Right renal pelvis (tissue), 4 donors: Measurements from ENCODE around the gene ADPRM. TPM values are rescaled to one million over a fixed set of nuclear protein-coding genes. Genes with fewer than 3 reads are reported as not detected.
"Not testable (repeated sequence)": the region's sequence is repeated elsewhere in the genome, so short reads cannot be mapped to it uniquely, and the experiment has no call there.

Experiments
- DNase-seq, 4 donors: peaks; one replicate each; pipeline ENCODE4 v3.0.0-alpha.2; 2013; ENCODE audit warnings: low read depth in 4 of 4, low spot score in 3 of 4, missing footprints in 1 of 4
- polyA plus RNA-seq, 4 donors: library from polyadenylated mRNA; unstranded; fragments of 120-200 nt; gene quantifications; one replicate each; pipeline ENCODE4 v1.2.1, GENCODE V29; 2013; ENCODE audit not compliant: insufficient read length in 4 of 4

The ADPRM gene
- 10 to 100 TPM; 14.7 to 19.6 (median 18.0) TPM for polyA plus RNA-seq

GRCh38 chr17:10697092-10698081, at the start of gene ADPRM, which contains the start of gene SCO1:
ADPRM (plus strand) TSS chr17:10697594; CDS start chr17:10704927, 7,333 bp downstream.
SCO1 (minus strand) TSS chr17:10697533; CDS start chr17:10697507, 26 bp downstream.
- peak; percentile 86 to 93 (median 90) for DNase-seq

- DNase-seq, result no peak
These were observed 49.0 kb upstream of the ADPRM start for GRCh38 chr17:10648381-10648780.

GRCh38 chr17:10648956-10649355, 48.4 kb upstream of the ADPRM start:
- DNase-seq, result no peak

- no peak for DNase-seq
These were observed 47.8 kb upstream of the ADPRM start for GRCh38 chr17:10649602-10650001.

GRCh38 chr17:10651927-10652326, 45.5 kb upstream of the ADPRM start:
- DNase-seq, result no peak

- DNase-seq, result no peak
These were observed 44.3 kb upstream of the ADPRM start for GRCh38 chr17:10652984-10653659.

- DNase-seq, result no peak
These were observed 43.4 kb upstream of the ADPRM start for GRCh38 chr17:10653987-10654386.

- DNase-seq, result no peak
These were observed 40.2 kb upstream of the ADPRM start, which contains the start of gene MYH3 for GRCh38 chr17:10657148-10657547. MYH3 (minus strand) TSS chr17:10657309; CDS start chr17:10655064, 2,245 bp downstream.

- no peak for DNase-seq
These were observed 39.5 kb upstream of the ADPRM start for GRCh38 chr17:10657879-10658278.

GRCh38 chr17:10661437-10661836, 36.0 kb upstream of the ADPRM start:
- DNase-seq, result no peak

GRCh38 chr17:10663231-10663630, 34.2 kb upstream of the ADPRM start:
- DNase-seq, result no peak

- no peak for DNase-seq
These were observed 32.8 kb upstream of the ADPRM start for GRCh38 chr17:10664571-10664970.

GRCh38 chr17:10666906-10667305, 30.5 kb upstream of the ADPRM start:
- no peak for DNase-seq

GRCh38 chr17:10668775-10669174, 28.6 kb upstream of the ADPRM start:
- no peak for DNase-seq

GRCh38 chr17:10673312-10673711, 24.1 kb upstream of the ADPRM start:
- DNase-seq, result no peak

- no peak for DNase-seq
These were observed 22.7 kb upstream of the ADPRM start for GRCh38 chr17:10674704-10675103.

GRCh38 chr17:10681866-10682446, 15.4 kb upstream of the ADPRM start:
- DNase-seq, result no peak

- DNase-seq, result no peak
These were observed 13.5 kb upstream of the ADPRM start for GRCh38 chr17:10683853-10684252.

- DNase-seq, result no peak
These were observed 9.9 kb upstream of the ADPRM start for GRCh38 chr17:10687499-10687898.

GRCh38 chr17:10695875-10696407, 1.5 kb upstream of the ADPRM start:
- not testable (repeated sequence) for DNase-seq
